ENCODE data around the gene MMP12.

DNA sequence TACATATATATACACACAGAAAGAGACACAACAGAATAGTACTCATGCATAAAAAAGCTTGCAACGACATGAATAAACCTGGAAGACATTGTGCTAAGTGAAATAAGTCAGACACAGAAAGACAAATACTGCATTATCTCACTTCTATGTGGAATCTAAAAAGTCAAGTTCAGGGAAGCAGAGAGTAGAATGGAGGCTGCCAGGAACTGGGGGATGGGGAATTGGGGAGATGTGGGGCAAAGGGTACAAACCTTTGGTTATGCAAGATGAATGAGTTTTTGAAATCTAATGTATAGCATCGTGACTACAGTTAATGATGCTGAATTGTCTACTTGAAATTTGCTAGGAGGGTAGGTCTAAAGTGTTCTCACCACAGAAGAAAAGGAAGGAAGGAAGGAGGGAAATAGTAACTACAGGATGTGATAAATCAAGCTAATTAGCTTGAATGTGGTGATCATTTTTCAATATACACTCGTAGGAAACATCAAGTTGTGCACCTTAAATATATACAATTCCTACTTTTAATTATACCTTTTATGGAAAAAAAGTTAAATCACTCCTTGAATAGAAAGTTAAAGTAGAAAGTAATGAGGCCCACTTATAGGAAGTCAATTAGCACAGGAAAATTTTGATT is 46.9 kb upstream of the MMP12 start:
- TF ChIP-seq, protein P1, sequence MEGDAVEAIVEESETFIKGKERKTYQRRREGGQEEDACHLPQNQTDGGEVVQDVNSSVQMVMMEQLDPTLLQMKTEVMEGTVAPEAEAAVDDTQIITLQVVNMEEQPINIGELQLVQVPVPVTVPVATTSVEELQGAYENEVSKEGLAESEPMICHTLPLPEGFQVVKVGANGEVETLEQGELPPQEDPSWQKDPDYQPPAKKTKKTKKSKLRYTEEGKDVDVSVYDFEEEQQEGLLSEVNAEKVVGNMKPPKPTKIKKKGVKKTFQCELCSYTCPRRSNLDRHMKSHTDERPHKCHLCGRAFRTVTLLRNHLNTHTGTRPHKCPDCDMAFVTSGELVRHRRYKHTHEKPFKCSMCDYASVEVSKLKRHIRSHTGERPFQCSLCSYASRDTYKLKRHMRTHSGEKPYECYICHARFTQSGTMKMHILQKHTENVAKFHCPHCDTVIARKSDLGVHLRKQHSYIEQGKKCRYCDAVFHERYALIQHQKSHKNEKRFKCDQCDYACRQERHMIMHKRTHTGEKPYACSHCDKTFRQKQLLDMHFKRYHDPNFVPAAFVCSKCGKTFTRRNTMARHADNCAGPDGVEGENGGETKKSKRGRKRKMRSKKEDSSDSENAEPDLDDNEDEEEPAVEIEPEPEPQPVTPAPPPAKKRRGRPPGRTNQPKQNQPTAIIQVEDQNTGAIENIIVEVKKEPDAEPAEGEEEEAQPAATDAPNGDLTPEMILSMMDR (IDR thresholded peaks at IDR 0.05; ENCODE audit: low read depth, low read length), result no peak
- no peak for TF ChIP-seq EZH2phosphoT487 (IDR thresholded peaks at IDR 0.05; ENCODE audit: low read depth)
